Tibial nerve (tissue), 4 donors: ENCODE measurements around the gene ALKBH2. TPM values are rescaled to one million over a fixed set of nuclear protein-coding genes. Genes with fewer than 3 reads are reported as not detected.

Source experiments
- DNase-seq, 2 donors: peaks; one replicate each; pipeline ENCODE4 v3.0.0-alpha.2; 2019; ENCODE audit warnings: low spot score in 2 of 2
- H3K27ac ChIP-seq, 4 donors: fragments of 200-600 bp; sonication (generic) in 3 of 4; one replicate each; pipeline ENCODE4 v1.5.1; 2017 to 2019; ENCODE audit warnings: mild to moderate bottlenecking in 1 of 4
- H3K27me3 ChIP-seq, 2 donors: fragments of 200-600 bp; sonication (generic) in 1 of 2; one replicate each; pipeline versions ENCODE4 v1.5.1 to v1.6.0; 2017 to 2019
- H3K36me3 ChIP-seq, 3 donors: fragments of 200-600 bp; sonication (generic); one replicate each; pipeline ENCODE4 v1.5.1; 2018 to 2019
- H3K4me1 ChIP-seq, 4 donors: fragments of 200-600 bp; sonication (generic) in 3 of 4; one replicate each; pipeline ENCODE4 v1.5.1; 2017 to 2019
- H3K4me3 ChIP-seq, 4 donors: fragments of 200-600 bp; sonication (generic) in 3 of 4; one replicate each; pipeline ENCODE4 v1.5.1; 2017 to 2019; ENCODE audit warnings: mild to moderate bottlenecking in 1 of 4, moderate library complexity in 1 of 4
- H3K9me3 ChIP-seq, 4 donors: fragments of 200-600 bp; sonication (generic) in 3 of 4; one replicate each; pipeline ENCODE4 v1.5.1; 2017 to 2019
- EP300 ChIP-seq, 2 donors: sonication (generic); formaldehyde crosslinking; IDR thresholded peaks; one replicate each; pipeline ENCODE4 v1.6.1; 2017; ENCODE audit warnings: antibody characterized with exemption in 2 of 2, mild to moderate bottlenecking in 1 of 2
- POLR2A ChIP-seq, 2 donors: fragments of 450-650 bp; IDR thresholded peaks; one replicate each; pipeline ENCODE4 v1.6.1; 2017; ENCODE audit warnings: antibody characterized with exemption in 2 of 2, mild to moderate bottlenecking in 2 of 2, moderate library complexity in 2 of 2
- WGBS, 2 donors: methylation state at CpG; one replicate each; pipeline ENCODE4 v1.1.5; 2018; 5-methylcytosine and 5-hydroxymethylcytosine counted together
- total RNA-seq, 4 donors: library from RNA; depleted of rRNA; stranded (reverse); fragments of >200 nt; gene quantifications; one replicate each; pipeline ENCODE4 v1.1.0, GENCODE V29; 2016
- TF ChIP-seq, protein P1 (sequence below), 5 experiments: fragments of 200-600 bp in 3 of 5; fragments of 450-650 bp in 2 of 5; sonication (generic) in 3 of 5; IDR thresholded peaks; one replicate each; pipeline ENCODE4 v1.5.1; 2016 to 2019; ENCODE audit warnings: antibody characterized with exemption in 5 of 5, mild to moderate bottlenecking in 3 of 5, moderate library complexity in 2 of 5

Gene ALKBH2
- total RNA-seq, 4 donors from 2014 or later: 9.2 to 41.4 (median 17.5) TPM

GRCh38 chr12:109126784-109127183 is 33.5 kb upstream of the ALKBH2 start:
- 72 to 74% methylated on average over 3 of the region's 3 CpGs for WGBS, 2 donors
- H3K4me3 ChIP-seq: no peak overlapping the region
- H3K4me1 ChIP-seq: peaks cover 0 to 15% (median 0%) of the 10 kb centered on the region in 4 donors
- H3K27me3 ChIP-seq: no peaks in the 10 kb centered on the region
- no peak for DNase-seq
- no peak for TF ChIP-seq POLR2A (IDR thresholded peaks at IDR 0.05)
- TF ChIP-seq, protein P1, sequence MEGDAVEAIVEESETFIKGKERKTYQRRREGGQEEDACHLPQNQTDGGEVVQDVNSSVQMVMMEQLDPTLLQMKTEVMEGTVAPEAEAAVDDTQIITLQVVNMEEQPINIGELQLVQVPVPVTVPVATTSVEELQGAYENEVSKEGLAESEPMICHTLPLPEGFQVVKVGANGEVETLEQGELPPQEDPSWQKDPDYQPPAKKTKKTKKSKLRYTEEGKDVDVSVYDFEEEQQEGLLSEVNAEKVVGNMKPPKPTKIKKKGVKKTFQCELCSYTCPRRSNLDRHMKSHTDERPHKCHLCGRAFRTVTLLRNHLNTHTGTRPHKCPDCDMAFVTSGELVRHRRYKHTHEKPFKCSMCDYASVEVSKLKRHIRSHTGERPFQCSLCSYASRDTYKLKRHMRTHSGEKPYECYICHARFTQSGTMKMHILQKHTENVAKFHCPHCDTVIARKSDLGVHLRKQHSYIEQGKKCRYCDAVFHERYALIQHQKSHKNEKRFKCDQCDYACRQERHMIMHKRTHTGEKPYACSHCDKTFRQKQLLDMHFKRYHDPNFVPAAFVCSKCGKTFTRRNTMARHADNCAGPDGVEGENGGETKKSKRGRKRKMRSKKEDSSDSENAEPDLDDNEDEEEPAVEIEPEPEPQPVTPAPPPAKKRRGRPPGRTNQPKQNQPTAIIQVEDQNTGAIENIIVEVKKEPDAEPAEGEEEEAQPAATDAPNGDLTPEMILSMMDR (IDR thresholded peaks at IDR 0.05): no peak
- peak in 1 of 2 donors; percentile 47 for TF ChIP-seq EP300 (IDR thresholded peaks at IDR 0.05)
- H3K36me3 ChIP-seq: no peaks in the 10 kb centered on the region
- no peaks in the 10 kb centered on the region for H3K9me3 ChIP-seq
- peak overlapping the region in 2 of 4 donors; percentile 16 to 35 for H3K27ac ChIP-seq

- WGBS, 2 donors: 91 to 93% methylated on average over 7 of the region's 7 CpGs
Observed at GRCh38 chr12:109125791-109126190, 32.5 kb upstream of the ALKBH2 start.

GRCh38 chr12:109124878-109125648 is 31.8 kb upstream of the ALKBH2 start:
- H3K27ac ChIP-seq: peak overlapping the region in 2 of 4 donors; percentile 50 to 59
- 71 to 76% methylated on average over 12 of the region's 12 CpGs for WGBS, 2 donors
- no peak overlapping the region for H3K4me3 ChIP-seq
- no peaks in the 10 kb centered on the region for H3K36me3 ChIP-seq
- H3K27me3 ChIP-seq: no peaks in the 10 kb centered on the region
- peaks cover 0 to 4% (median 0%) of the 10 kb centered on the region in 4 donors for H3K4me1 ChIP-seq
- DNase-seq: no peak
- TF ChIP-seq POLR2A (IDR thresholded peaks at IDR 0.05): no peak
- TF ChIP-seq, protein P1 (IDR thresholded peaks at IDR 0.05): no peak
- H3K9me3 ChIP-seq: no peaks in the 10 kb centered on the region

More at GRCh38 chr12:109125791-109126190, 32.5 kb upstream of the ALKBH2 start:
- Histone ChIP-seq H3K4me3 (no peak overlapping the region), H3K36me3 (no peaks in the 10 kb centered on the region), H3K27me3 (no peaks in the 10 kb centered on the region), H3K27ac (no peak overlapping the region), H3K4me1 (peaks cover 0 to 6% (median 0%) of the 10 kb centered on the region in 4 donors), H3K9me3 (no peaks in the 10 kb centered on the region)
- DNase-seq: no peak
- TF ChIP-seq POLR2A (IDR thresholded peaks at IDR 0.05): no peak
- TF ChIP-seq EP300 (IDR thresholded peaks at IDR 0.05): no peak
- TF ChIP-seq, protein P1 (IDR thresholded peaks at IDR 0.05): no peak

DNA sequence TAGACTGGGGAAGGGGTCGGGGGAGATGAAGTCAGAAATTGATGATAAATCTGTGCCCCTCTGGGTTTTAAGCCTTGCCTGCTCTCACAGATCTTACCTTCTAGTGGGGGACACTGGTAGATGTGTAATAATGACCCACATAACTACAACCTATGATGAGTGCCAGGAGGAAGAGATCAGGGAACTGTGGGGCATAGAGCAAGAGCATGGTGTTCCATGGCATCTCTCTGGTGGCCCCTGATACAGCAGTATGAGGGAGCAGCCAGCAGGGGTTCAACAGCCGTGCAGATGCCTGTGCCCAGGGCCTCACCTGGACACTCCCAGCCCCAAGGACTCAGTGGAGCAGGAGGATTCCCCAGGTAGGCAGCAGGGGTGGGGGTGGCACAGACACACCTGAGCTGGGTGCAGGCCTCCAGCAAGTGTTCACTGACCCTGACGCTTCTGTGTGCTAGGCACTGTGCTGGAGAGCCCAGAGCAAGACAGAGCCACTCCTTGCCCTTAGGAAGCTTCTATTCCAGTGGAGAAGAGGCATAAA is 28.1 kb upstream of the ALKBH2 start:
- H3K9me3 ChIP-seq: no peaks in the 10 kb centered on the region
- H3K36me3 ChIP-seq: no peaks in the 10 kb centered on the region
- H3K27ac ChIP-seq: peak overlapping the region in 1 of 4 donors; percentile 28
- H3K4me1 ChIP-seq: peaks cover 4 to 20% (median 13%) of the 10 kb centered on the region in 4 donors
- no peak overlapping the region for H3K4me3 ChIP-seq
- H3K27me3 ChIP-seq: no peaks in the 10 kb centered on the region
- no peak for TF ChIP-seq EP300 (IDR thresholded peaks at IDR 0.05)
- TF ChIP-seq, protein P1 (IDR thresholded peaks at IDR 0.05): no peak
- no peak for TF ChIP-seq POLR2A (IDR thresholded peaks at IDR 0.05)
- WGBS, 2 donors: 93 to 95% methylated on average over 3 of the region's 3 CpGs
- no peak for DNase-seq

DNA sequence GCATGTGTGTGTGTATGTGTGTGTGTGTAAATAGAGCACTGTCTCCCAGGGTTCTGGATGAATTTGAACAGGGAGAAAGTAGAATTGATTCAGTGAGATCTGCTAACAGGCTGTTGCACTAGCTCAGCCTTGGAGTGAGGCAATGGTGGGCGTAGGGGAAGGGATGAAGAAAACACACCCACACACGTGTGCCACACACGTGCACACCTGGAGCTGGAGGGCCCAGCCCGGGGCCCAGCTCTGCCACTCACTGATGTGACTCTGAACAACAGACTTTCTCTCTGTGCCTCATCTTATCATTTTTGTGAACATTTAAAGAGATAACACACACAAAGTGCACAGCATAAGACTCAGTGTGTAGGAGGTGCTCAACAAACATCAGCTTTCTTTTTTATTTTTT is 27.3 kb upstream of the ALKBH2 start:
- peaks cover 4 to 27% (median 19%) of the 10 kb centered on the region in 4 donors for H3K4me1 ChIP-seq
- DNase-seq: no peak
- 64 to 73% methylated on average over 4 of the region's 4 CpGs for whole genome bisulfite sequencing, 2 donors
- H3K36me3 ChIP-seq: no peaks in the 10 kb centered on the region
- TF ChIP-seq POLR2A (IDR thresholded peaks at IDR 0.05): no peak
- TF ChIP-seq, protein P1 (IDR thresholded peaks at IDR 0.05): no peak
- H3K4me3 ChIP-seq: no peak overlapping the region
- no peaks in the 10 kb centered on the region for H3K9me3 ChIP-seq
- H3K27ac ChIP-seq: peak overlapping the region in 2 of 4 donors; percentile 28 to 92
- H3K27me3 ChIP-seq: no peaks in the 10 kb centered on the region
